CD4-positive, alpha-beta T cell treated with Interferon gamma for 1 hour (primary cell): Measurements from ENCODE around the gene CLTCL1.

Experiments
- DNase-seq: peaks from one replicate; pipeline ENCODE4 v3.0.0-alpha.2; 2020

Gene CLTCL1

DNA sequence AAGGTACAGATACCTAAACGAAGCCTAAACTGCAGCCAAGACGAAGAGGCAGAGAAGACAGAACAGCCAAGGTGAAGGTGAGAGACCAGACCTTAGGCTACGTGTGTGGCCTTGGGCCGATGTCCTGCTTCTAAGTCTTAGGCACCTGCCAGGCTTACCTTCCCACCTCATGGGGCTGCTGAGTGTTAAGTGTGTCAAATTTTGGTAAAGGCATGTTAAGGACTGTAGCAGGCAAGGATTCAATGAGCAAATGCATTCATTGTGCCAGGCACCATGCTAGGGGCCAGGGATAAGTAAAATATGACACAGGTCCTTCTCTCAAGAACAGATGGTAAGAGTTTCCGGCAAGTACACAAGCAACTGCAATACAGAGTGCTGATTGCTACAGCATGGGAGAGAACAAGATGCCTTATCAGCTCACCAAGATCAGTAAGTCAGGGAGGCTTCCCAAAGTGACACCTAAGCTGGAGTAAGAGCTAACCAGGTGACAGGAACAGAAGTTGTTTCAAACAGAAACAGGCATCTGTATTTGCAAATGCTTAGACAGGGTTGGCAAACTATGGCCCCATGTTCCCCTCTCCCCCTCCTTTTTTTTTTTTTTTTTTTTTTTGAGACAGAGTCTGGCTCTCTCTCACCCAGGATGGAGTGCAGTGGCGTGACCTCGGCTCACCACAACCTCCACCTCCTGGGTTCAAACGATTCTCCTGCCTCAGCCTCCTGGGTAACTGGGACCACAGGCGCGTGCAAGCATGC, 46.7 kb downstream of the CLTCL1 start:
- no peak for DNase-seq

DNA sequence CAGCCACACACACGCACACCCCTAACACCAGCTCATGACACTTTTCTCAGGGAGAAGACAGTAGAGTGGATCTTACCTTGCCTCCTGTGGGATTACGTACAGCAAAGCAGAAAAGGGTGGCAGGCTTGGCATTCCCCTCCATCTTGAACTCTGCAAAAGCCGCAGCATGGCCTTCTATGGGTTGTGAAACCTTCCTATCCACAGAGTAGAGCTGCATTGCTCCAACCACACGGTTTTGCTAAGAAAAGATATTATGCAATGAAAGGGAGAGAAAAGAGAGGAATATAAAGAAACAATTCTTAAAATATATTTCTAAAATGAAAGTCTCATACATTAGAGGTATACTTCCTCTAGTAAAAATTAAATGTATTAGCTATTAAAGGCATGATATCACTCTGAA, 48.8 kb downstream of the CLTCL1 start:
- no peak for DNase-seq

DNA sequence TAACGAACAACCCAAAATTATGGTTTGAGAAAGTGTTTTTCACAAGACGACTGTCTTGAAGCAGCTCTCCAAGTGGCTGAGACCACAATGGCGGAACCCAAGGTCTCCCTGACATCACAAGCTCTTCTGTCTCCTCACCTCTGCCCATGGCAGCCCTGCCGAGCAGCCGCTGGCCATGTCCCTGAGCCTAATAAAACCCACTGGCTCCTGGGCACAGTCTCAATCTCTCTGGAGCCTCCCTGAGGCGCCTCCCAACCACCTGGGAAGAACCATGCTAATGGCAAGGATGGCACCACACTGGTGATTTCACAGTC, 50.0 kb downstream of the CLTCL1 start:
- no peak for DNase-seq

DNA sequence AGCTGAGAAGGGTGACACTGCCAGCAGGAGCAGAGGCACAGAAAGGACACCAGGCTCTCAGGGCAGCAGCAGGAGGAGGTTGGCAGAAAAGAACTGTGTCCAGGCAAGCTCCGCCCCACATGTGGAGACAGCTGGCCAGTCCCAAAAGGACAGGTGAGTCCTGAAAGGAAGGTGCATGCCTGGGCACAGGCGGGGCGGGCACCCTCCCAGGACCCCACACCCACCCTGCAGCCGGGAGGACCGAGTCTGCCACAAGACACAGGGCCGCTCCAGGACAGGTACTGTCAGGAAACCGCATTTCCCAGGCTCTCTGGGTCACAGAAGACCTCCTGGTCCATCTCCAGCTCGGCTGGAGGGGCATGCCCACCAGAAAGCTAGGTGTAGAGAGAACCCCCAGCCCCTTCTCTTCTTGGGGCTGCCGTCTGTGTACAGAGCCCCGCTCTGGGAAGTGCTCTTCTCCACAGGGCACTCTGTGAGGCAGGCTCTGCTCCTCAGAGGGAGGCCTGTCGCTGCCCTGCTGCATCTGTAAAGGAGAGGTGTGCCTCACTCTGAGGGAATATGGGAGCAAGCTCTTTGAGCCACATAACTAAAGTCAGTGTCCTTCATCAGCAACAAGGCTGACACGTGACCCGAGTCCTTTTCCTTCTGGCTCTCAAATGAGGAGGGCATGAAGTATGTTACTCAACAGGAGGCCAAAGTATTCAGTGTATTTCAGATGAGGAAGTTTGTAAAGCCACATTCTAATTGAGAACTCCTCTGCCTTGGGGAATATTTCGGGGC, 50.5 kb downstream of the CLTCL1 start:
- DNase-seq: no peak

DNA sequence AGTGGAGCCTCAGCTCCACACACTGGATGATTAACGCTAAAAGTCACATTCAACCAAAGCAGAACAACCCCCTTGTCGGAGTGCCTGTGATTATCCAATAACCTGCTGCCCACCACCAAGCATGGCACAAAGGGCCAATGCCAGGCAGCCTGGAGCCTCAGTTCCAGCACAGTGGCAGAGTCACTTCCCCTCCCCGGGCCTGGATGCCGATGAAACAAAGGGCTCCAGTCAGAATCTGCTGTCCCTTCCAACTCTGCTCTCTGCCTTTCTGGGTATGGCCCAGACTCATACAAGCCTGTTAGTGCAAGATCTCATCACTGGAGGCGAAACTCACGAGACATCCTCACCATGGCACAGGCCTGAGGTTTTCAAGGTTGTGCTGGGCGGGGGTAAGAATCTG, 52.1 kb downstream of the CLTCL1 start:
- DNase-seq: no peak

DNA sequence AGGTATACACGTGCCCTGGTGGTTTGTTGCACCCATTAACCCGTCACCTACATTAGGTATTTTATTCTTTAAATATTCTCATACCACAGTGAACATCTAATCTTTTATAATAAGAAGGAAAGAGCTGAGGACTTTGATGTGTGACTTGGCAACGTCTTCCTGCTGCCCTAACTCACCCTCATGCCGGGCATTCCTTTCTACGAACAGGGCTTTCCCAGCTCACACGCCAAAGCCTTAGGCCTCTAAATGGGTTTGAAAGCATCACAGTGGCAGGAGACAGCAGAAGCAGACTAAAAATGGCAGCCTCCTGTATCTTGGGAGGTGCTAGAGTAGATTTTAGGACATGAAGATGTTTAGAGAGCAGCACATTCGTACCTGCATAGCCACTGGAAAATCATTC, 52.6 kb downstream of the CLTCL1 start:
- no peak for DNase-seq

DNA sequence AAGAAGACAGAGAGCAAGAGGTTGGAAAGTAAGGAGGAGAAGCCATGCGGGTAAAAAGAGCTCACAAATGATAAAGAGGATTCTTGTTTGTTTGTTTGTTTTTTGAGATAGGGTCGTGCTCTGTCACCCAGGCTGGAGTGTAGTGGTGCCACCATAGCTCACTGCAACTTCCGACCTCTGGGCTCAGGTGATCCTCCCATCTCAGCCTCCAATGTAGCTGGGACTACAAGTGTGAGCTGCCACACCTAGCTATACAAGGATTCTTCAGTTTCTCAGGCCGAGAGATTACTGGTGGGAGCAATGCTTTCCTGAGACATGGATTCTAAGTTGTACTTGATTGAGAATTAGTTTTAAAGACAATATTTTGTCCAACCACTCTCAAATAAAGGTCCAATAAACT, 55.6 kb downstream of the CLTCL1 start:
- DNase-seq: no peak

DNA sequence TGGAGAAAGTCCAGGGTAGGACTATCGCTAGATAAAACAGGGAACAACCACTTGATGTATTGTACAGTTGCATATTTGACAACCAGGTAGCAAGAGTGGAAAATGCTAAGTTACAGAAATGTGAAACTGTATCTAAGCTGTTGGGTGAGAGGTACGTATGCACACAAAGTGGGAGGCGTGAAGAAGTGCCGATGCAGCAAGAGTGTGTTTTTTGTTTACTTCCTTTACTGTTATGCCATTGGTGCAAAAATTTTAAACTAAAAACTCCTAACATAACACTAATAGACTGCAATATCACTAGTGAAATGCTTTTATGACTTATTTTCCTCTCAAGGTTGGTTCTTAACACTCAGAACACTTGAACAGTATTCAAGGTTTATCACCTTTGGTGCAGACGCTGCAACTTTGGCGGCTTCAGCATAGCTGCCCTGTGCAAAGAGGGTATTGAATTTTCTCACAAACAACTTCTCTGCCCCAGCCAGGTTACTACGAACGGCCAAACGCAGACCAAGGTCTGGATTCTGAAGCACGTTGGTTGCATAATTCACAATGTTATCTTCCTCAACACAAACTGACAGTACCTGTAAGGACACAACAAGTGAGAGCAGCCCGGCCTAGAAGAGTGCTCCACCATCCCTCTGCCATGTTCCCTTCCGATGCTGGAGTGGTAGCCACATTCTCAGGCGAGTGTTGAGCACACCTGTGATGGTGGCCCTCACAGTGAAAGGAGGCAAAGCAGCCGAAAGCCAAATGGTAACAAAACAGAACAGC, 57.2 kb downstream of the CLTCL1 start:
- no peak for DNase-seq

DNA sequence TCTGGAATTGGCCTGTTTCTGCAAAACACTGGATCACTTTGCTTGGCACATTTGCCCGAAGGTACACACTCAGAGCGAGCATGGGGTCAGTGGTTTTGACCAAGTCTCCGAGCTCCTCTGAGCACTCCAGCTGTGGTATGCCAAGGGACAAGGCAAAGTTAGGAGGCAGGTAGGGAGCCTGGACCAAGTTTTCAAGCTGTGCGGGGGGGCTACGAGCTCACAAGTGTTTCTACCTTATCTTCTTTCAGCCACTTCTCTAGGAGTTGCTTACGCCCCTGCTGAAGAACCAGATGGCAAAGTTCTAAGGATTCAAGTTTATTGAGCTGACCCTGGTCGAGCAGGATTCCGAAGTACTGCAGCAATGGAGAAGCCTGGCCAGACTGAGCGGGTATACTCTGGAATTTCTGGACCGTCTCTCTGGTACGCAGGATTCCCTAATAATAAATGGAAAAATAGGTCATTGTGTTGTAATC, 58.3 kb downstream of the CLTCL1 start:
- no peak for DNase-seq

DNA sequence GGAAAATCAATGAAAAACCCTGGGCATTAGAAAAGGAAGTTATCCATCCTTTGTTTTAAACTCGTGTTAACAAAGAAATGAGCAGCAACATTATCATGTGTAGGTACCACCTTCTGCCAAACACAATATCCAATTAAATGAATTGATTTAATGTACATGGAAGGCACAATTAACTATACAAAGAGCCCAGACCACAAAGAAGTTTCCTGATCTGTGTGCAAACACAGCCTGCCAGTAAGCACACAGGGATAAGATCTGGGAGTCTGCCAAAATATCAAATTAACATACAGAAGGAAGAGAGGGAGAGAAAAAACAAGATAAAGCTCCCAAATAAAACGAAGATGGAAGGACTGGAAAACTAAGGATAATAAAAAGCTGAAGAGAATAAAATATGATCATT, 58.9 kb downstream of the CLTCL1 start:
- DNase-seq: no peak

DNA sequence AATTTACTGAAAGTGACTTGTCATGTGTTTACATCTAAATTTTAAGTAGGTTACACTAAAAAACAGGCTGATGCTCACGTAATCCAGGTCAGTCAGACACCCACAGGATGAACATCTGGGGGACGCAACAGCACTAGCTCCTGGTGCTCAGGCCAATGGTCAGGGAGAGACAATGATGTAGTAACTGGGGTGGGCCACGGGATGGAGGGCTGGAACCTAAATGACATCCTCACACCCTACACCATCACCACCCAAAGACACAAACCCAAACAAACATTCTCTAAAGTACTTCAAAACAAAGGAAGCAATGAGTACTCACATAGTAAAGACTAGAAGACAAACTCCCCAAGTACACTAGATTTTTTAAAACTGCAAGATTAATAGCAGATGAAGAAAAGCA, 59.5 kb downstream of the CLTCL1 start:
- DNase-seq: no peak

DNA sequence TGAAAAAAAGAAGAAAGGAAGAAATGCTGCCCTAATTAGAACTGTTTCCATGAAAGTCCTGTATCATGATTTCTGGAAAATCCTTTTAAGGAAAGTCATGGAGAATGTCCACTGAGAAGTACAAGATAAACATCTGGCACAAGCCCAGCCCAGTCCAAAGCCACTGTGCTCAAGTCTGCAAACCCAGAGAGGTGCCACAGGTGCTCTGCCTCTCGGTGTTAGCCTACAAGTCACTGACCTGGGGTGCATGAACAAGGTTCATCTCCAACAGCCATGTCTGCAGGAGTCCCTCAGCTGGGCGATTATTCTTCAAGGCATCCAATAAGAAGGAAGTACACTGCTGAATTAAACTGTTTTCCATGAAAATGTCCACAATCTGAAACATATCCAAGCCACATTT, 61.9 kb downstream of the CLTCL1 start:
- no peak for DNase-seq

DNA sequence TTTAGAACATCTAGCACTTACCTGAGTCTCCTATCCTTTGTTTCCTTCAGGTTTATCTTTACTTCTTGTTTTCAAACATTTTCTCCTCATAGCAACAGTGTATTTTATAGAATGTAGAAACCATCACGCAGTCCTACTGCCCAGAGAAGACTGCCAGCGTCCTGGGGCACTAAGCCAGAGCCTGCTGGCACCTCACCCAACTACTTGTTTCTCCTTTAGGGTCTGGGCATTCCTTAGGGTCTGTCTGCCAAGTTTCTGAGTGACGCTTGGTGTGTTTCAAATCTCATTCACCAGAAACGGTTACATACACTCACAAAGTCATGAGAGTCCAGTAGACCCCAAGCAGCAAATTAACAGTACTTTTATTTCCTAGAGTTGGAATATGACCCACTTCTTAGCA, 63.3 kb downstream of the CLTCL1 start:
- DNase-seq: no peak

DNA sequence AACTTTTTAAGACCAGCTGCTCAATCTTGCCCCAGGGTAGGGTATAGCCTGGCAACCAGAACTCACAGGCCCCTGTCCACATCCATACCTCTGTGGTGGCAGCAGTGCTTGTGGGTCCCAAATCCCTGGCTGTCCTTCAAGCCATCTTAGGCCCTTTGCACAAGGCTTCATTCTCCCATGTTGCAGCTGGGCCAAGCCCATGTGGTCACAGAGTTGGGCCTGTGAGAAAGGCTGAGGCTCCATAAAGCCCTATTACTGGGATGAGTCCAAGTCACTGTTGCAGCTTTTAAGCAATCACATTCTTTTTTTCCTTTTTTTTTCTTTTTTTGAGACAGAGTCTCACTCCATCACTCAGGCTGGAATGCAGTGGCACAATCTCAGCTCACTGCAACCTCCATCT, 65.1 kb downstream of the CLTCL1 start:
- no peak for DNase-seq

DNA sequence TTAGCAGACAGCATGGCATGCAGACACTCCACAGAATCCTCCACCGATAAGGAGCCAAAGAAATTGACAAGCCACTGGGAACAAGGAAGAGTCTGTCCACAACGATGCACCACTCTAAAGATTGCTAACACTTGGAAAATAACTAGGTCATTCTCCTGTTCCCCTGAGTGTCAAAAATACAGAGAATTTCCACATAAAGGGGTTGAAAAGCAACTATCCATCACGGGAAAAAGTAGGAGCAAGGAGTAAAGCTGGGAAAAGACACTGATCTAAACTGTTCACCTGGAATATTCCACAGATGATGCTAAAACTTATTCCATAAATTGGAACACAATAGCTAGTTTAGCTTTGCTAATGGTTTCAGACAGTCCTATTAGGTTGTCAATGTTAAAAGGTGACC, 66.0 kb downstream of the CLTCL1 start:
- DNase-seq: no peak

DNA sequence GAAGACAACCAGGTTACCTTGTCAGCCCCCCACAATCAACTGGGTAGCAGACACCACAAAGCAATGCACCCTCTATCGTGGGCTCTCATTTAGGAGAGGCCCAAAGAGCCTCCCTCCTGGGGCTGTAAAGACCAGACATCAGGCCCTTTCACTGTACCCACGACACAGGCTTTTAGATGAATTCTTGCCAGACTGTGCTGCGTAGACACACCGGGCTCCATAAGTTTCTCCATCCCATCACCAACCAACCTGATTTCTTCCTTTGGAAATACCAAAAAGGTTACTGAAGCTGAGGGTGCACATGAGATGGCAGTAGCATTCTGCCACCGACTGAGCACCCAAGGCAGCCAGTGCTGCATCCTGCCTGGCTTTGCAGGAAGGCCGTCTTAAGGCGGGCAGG, 66.5 kb downstream of the CLTCL1 start:
- no peak for DNase-seq

DNA sequence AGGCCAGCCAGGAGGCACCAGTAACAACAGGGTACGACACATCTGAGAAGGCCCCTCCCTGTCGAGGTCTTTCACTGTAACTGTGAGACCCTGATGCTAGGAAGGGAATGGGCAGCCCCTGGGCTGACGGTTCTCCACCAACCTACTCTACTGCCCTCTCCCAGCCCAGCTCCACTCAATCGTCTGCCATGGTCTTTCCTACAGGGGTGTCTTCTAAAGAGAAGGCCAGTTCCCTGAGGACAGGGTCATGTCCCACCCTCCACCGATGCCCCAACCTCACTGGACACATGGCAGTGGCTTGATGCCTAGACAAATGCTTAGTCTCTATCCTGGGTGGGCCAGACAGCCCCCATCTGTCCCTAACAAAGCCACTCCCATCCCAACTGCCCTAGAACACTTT, 67.0 kb downstream of the CLTCL1 start:
- no peak for DNase-seq

DNA sequence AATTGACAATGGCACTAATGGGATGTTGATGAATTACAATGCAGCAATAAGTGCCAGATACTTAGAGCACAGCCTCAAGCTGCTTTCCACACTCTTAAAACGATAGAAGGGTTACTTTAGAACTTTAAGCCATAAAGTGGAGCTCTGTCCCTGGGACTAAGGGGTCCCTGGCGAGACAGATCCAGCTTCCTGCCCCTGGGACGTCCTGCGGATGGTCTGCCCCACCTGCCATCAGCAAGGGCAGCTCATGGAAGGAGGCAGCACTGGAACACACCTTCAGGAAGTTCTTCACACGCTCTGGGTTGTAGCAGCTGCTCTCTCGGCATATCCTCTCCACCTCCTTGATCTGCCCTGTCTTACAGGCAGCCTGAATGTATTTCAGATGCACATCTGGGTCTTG, 67.9 kb downstream of the CLTCL1 start:
- DNase-seq: no peak

DNA sequence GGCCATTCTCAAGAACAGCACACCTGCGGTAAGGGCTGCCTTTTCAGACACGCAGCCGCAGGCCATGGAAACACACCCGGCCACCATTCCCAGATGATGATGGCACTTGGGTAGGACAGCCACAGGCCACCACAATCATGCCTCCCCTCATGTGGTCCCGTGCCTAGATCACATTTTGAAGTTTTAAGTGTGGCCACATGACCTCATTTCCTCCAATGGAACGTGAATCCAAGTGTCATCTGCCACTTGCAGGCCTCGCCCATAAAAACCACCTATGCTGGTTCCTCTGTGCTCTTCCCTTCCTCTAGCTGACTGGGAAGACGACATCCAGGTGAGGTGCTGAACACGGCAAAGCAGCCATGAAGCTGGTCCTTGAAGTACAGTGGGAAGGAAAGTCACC, 68.4 kb downstream of the CLTCL1 start:
- no peak for DNase-seq

DNA sequence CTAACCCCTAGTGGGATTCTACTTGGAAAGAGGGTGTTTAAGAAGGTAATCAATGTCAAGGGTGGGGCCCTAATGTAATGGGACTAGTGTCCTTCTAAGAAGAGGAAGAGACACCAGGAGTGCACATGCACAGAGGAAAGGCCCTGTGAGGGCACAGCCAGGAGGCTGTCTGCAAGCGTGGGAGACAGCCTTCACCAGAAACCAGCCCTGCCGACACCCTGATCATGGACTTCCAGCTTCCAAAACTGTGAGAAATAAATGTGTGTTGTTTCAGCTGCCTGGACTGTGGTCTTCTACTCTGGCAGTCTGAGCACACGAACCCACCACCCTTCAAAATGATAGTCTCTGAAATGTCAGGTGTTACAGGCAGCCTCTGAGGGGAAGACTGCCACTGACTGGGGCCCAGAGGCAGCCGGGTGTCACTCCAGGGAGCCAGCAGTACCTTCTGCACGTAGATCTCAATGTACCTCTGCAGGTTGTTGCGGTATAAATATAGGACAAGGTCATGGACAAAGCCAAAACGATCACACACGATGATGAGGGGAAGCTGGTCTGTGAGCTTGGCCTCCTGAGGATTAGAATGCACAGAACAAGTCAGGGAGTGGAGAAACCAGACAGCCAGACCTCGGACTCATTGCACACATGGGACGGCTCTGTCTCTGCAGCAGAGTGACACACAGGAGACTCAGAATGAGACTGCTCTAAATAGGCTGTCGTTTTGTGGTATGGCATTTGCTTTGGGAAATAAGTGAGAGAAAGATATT, 69.1 kb downstream of the CLTCL1 start:
- no peak for DNase-seq

DNA sequence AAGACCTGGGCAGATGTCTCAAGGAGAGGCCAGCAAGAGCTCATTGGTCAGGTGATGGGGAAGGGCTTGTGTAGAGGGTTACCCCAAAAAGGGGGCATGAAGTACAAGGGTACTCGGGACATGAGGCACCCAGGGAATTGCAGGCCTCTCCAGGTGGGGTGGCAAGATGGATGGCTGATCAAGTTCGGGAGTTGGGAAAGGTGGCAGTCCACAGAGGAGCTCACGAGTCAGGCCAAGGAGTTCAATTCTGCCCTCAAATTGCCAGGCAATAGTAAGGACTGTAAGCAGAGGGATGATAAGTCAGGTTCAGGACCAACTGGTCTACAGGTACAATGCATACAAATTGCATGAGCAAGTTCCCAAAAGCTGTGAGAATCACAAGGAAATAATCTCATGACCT, 70.7 kb downstream of the CLTCL1 start:
- no peak for DNase-seq

DNA sequence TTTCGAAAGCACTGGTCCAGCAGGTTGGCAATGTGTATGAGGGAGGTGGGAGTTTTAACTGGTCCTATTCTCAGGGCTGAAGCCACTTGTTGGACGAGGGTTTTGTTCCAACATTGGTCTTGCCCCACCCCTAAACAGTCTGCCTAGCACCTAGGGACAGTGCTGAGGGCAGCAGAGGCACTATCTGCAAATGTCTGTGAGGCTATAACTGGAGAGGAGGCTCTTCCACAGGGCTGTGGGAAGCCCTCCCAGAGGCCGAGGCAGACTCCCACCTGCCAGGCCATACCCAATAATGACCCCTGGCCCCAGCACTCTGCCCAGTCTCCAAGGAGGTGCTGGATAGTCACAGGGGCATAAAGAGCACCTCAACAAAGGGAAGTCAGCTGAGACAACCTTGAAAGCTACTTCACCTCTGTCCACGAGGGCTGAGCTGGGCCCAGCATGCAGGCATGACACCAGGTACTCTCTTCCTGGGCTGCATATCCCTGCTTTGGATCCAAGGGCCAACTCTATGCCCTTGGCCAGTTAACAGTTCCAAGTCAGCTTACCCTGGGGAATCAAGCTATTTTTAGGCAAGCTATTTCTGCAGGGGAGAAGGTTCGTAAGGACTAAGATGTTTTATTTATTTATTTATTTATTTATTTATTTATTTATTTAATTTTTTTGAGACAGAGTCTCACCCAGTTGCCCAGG, 72.8 kb downstream of the CLTCL1 start:
- DNase-seq: no peak

DNA sequence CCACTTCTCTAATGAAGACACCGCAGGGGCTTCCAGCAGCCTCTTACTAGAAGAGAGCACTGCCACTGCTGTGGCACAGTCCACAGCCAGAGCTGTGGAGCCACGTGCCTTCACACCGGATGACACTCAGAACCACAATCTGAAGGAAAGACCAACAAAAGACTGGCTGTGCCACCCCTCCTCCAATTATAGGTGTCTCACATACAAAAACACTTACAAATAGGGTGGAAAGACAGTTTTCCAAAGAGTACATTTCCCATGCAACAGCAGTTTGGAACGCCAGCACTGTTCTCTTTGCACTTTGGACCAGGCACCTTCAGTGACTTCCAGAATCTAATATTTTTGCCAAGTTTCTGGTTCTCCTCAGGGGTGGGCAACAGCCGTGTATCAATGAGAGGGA, 74.9 kb downstream of the CLTCL1 start:
- DNase-seq: no peak
